HL-60/S4 treated with retinoic acid at 250 ng/mL for 4 days and 3 days (cell line): Measurements from ENCODE around the gene ESR1.
"Not testable (repeated sequence)": the region's sequence is repeated elsewhere in the genome, so short reads cannot be mapped to it uniquely, and the experiment has no call there.

ENCODE experiments used
- in situ Hi-C: fragments of 300-500 bp; cut with MboI; formaldehyde crosslinking; loops from 2 replicates; pipeline ENCODE4 v1.7.0; 2022; ENCODE audit warnings: low sequenced_read_pairs

Gene ESR1

GRCh38 chr6:151964412-151964811, 156.9 kb downstream of the ESR1 start:
- in situ Hi-C loops, result not testable (repeated sequence)

- in situ Hi-C loops, result no loop called here
These were observed 166.7 kb downstream of the ESR1 start for GRCh38 chr6:151974061-151974617.

GRCh38 chr6:151975795-151976194, 168.3 kb downstream of the ESR1 start:
- in situ Hi-C loops, result no loop called here

- in situ Hi-C loops, result not testable (repeated sequence)
These were observed 180.7 kb downstream of the ESR1 start for GRCh38 chr6:151988199-151988598.

- in situ Hi-C loops, result no loop called here
These were observed 184.6 kb downstream of the ESR1 start for GRCh38 chr6:151992091-151992490.

GRCh38 chr6:151993364-151993763, 185.9 kb downstream of the ESR1 start:
- in situ Hi-C loops, result no loop called here

GRCh38 chr6:151998784-151999183, 191.3 kb downstream of the ESR1 start:
- in situ Hi-C loops, result no loop called here

GRCh38 chr6:151999194-151999593, 191.7 kb downstream of the ESR1 start:
- in situ Hi-C loops, result no loop called here

GRCh38 chr6:152001408-152001807, 193.9 kb downstream of the ESR1 start:
- in situ Hi-C loops, result no loop called here

GRCh38 chr6:152002306-152002705, 194.8 kb downstream of the ESR1 start:
- in situ Hi-C loops, result no loop called here

GRCh38 chr6:152004036-152004566, 196.6 kb downstream of the ESR1 start:
- in situ Hi-C loops, result no loop called here

GRCh38 chr6:152004896-152005295, 197.4 kb downstream of the ESR1 start:
- in situ Hi-C loops, result no loop called here

GRCh38 chr6:152008779-152009178, 201.3 kb downstream of the ESR1 start:
- in situ Hi-C loops, result no loop called here

GRCh38 chr6:152012227-152012626, 204.7 kb downstream of the ESR1 start:
- in situ Hi-C loops, result no loop called here

- in situ Hi-C loops, result no loop called here
These were observed 211.4 kb downstream of the ESR1 start for GRCh38 chr6:152018876-152019275.

- in situ Hi-C loops, result no loop called here
These were observed 214.8 kb downstream of the ESR1 start for GRCh38 chr6:152022303-152022702.

- in situ Hi-C loops, result no loop called here
These were observed 216.1 kb downstream of the ESR1 start for GRCh38 chr6:152023613-152024012.

- in situ Hi-C loops, result no loop called here
These were observed 218.8 kb downstream of the ESR1 start for GRCh38 chr6:152026291-152026690.

GRCh38 chr6:152026744-152027143, 219.3 kb downstream of the ESR1 start:
- in situ Hi-C loops, result not testable (repeated sequence)

GRCh38 chr6:152033765-152034164, 226.3 kb downstream of the ESR1 start:
- in situ Hi-C loops, result not testable (repeated sequence)

GRCh38 chr6:152034631-152035030, 227.1 kb downstream of the ESR1 start:
- in situ Hi-C loops, result no loop called here

GRCh38 chr6:152046118-152046517, 238.6 kb downstream of the ESR1 start:
- in situ Hi-C loops, result no loop called here

GRCh38 chr6:152048921-152049320, 241.4 kb downstream of the ESR1 start:
- in situ Hi-C loops, result no loop called here
